ENCODE data around the gene SYCP1. TPM values are rescaled to one million over a fixed set of nuclear protein-coding genes. Genes with fewer than 3 reads are reported as not detected.

SYCP1 gene
- not detected for total RNA-seq

- Histone ChIP-seq H3K9me3 (no peaks in the 10 kb centered on the region), H3K4me1 (peaks cover 0 to 3% (median 0%) of the 10 kb centered on the region in 4 donors), H3K36me3 (no peaks in the 10 kb centered on the region), H3K27ac (no peak within 1 kb of the TSS), H3K27me3 (peaks cover 33% of the 10 kb centered on the region), H3K4me3 (peak within 1 kb of the TSS in 1 of 4 donors; percentile 14)
- no peak for DNase-seq
- in situ Hi-C loops (cut with MboI; ENCODE audit: low pct_ligation_motif_present in 1 of 4, low pct_unique_long_range_greater_than_20kb in 1 of 4, low sequenced_read_pairs in 3 of 4) (no loop called here), intact Hi-C loops (cut with DNase I; ENCODE audit: low total_unique reads) (no loop called here)
- no peak for TF ChIP-seq POLR2AphosphoS5 (IDR thresholded peaks at IDR 0.05)
- TF ChIP-seq POLR2A (IDR thresholded peaks at IDR 0.05), result no peak
- no peak for TF ChIP-seq EP300 (IDR thresholded peaks at IDR 0.05; ENCODE audit: low read depth)
- TF ChIP-seq CTCF (IDR thresholded peaks at IDR 0.05), result no peak
- WGBS, 2 donors (ENCODE audit: low coverage in 1 of 2), result 43 to 53% methylated on average over 14 to 40 of the region's 40 CpGs
These were observed at the start of gene SYCP1 for GRCh38 chr1:114854693-114855320. Gene SYCP1 (plus strand): TSS chr1:114854863. CDS start chr1:114855465, 602 bp downstream.

- H3K9me3 ChIP-seq, result no peaks in the 10 kb centered on the region
- WGBS, 2 donors (ENCODE audit: low coverage in 1 of 2), result 65 to 70% methylated on average over 2 to 3 of the region's 3 CpGs
- intact Hi-C loops (cut with DNase I; ENCODE audit: low total_unique reads), result no loop called here
- H3K4me3 ChIP-seq, result no peak overlapping the region
- TF ChIP-seq POLR2AphosphoS5 (IDR thresholded peaks at IDR 0.05) (no peak), EP300 (IDR thresholded peaks at IDR 0.05; ENCODE audit: low read depth) (no peak), CTCF (IDR thresholded peaks at IDR 0.05) (no peak), POLR2A (IDR thresholded peaks at IDR 0.05) (no peak)
- H3K27me3 ChIP-seq, result no peaks in the 10 kb centered on the region
- in situ Hi-C loops (cut with MboI; ENCODE audit: low pct_ligation_motif_present in 1 of 4, low pct_unique_long_range_greater_than_20kb in 1 of 4, low sequenced_read_pairs in 3 of 4), result no loop called here
- no peak overlapping the region for H3K27ac ChIP-seq
- H3K4me1 ChIP-seq, result no peaks in the 10 kb centered on the region
- no peaks in the 10 kb centered on the region for H3K36me3 ChIP-seq
- no peak for DNase-seq
These were observed 34.8 kb upstream of the SYCP1 start for GRCh38 chr1:114819869-114820268.

GRCh38 chr1:114820392-114820791, 34.3 kb upstream of the SYCP1 start:
- 71 to 85% methylated on average over 2 of the region's 2 CpGs for WGBS, 2 donors (ENCODE audit: low coverage in 1 of 2)

GRCh38 chr1:114821978-114822377, 32.7 kb upstream of the SYCP1 start:
- no peaks in the 10 kb centered on the region for H3K36me3 ChIP-seq
- intact Hi-C loops (cut with DNase I; ENCODE audit: low total_unique reads), result no loop called here
- in situ Hi-C loops (cut with MboI; ENCODE audit: low pct_ligation_motif_present in 1 of 4, low pct_unique_long_range_greater_than_20kb in 1 of 4, low sequenced_read_pairs in 3 of 4), result no loop called here

More at GRCh38 chr1:114820392-114820791, 34.3 kb upstream of the SYCP1 start:
- no peak overlapping the region for H3K4me3 ChIP-seq
- in situ Hi-C loops (cut with MboI; ENCODE audit: low pct_ligation_motif_present in 1 of 4, low pct_unique_long_range_greater_than_20kb in 1 of 4, low sequenced_read_pairs in 3 of 4), result no loop called here
- no peaks in the 10 kb centered on the region for H3K9me3 ChIP-seq
- H3K4me1 ChIP-seq, result no peaks in the 10 kb centered on the region
- DNase-seq, result no peak
- no peak for TF ChIP-seq EP300 (IDR thresholded peaks at IDR 0.05; ENCODE audit: low read depth)
- TF ChIP-seq CTCF (IDR thresholded peaks at IDR 0.05), result no peak
- no peak for TF ChIP-seq POLR2A (IDR thresholded peaks at IDR 0.05)
- TF ChIP-seq POLR2AphosphoS5 (IDR thresholded peaks at IDR 0.05), result no peak
- H3K27me3 ChIP-seq, result no peaks in the 10 kb centered on the region
- H3K36me3 ChIP-seq, result no peaks in the 10 kb centered on the region
- no peak overlapping the region for H3K27ac ChIP-seq
- intact Hi-C loops (cut with DNase I; ENCODE audit: low total_unique reads), result no loop called here

More at GRCh38 chr1:114821978-114822377, 32.7 kb upstream of the SYCP1 start:
- H3K4me3 ChIP-seq, result no peak overlapping the region
- no peak for DNase-seq
- TF ChIP-seq POLR2A (IDR thresholded peaks at IDR 0.05) (no peak), EP300 (IDR thresholded peaks at IDR 0.05; ENCODE audit: low read depth) (no peak), CTCF (IDR thresholded peaks at IDR 0.05) (no peak), POLR2AphosphoS5 (IDR thresholded peaks at IDR 0.05) (no peak)
- no peaks in the 10 kb centered on the region for H3K27me3 ChIP-seq
- H3K4me1 ChIP-seq, result no peaks in the 10 kb centered on the region
- H3K9me3 ChIP-seq, result no peaks in the 10 kb centered on the region
- no peak overlapping the region for H3K27ac ChIP-seq

Data from transverse colon (tissue), 4 donors.